Measurements from ENCODE around the gene ALG3.

ALG3 gene

DNA sequence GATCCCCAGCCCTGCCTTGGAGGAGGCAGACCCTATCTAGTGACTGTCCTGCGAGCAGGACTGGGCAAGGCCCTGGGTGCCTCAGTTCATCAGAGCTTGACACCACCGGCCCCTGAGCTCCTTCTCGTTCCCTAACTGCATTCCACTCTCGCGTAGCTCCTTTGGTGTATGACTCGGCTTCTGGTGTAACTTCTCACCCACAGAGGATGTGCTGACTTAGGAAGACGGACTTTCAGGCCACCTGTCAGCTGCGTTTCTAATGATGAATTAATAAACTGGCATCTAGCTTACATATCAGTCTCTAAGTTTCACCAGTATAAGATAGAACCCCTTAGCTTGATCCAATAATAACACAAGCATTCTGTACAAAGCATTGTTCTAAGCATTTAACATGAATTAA lies 45.2 kb downstream of the ALG3 start:
- H3K9ac ChIP-seq = no peak overlapping the region
- H3K4me1 ChIP-seq = no peaks in the 10 kb centered on the region
- H3K4me2 ChIP-seq = no peak overlapping the region
- no peak overlapping the region for H3K4me3 ChIP-seq
- TF ChIP-seq Cebpa-rat (IDR thresholded peaks at IDR 0.05) = no peak
- H3K9me3 ChIP-seq = no peaks in the 10 kb centered on the region
- H4K20me1 ChIP-seq = no peaks in the 10 kb centered on the region
- H3K27ac ChIP-seq = no peak overlapping the region
- H3K36me3 ChIP-seq = no peaks in the 10 kb centered on the region
- H3K27me3 ChIP-seq = no peaks in the 10 kb centered on the region

GRCh38 chr3:184200825-184201224 lies 47.9 kb downstream of the ALG3 start:
- no peak overlapping the region for H3K4me3 ChIP-seq
- TF ChIP-seq Cebpa-rat (IDR thresholded peaks at IDR 0.05) = no peak
- no peak overlapping the region for H3K27ac ChIP-seq
- H3K36me3 ChIP-seq = peaks cover 10% of the 10 kb centered on the region
- H4K20me1 ChIP-seq = no peaks in the 10 kb centered on the region
- no peak overlapping the region for H3K4me2 ChIP-seq
- no peaks in the 10 kb centered on the region for H3K27me3 ChIP-seq
- no peak overlapping the region for H3K9ac ChIP-seq
- no peaks in the 10 kb centered on the region for H3K9me3 ChIP-seq
- no peaks in the 10 kb centered on the region for H3K4me1 ChIP-seq

- no peak for TF ChIP-seq Cebpa-rat (IDR thresholded peaks at IDR 0.05)
- peaks cover 33% of the 10 kb centered on the region for H3K36me3 ChIP-seq
These were observed 50.3 kb downstream of the ALG3 start for GRCh38 chr3:184198509-184198908.

GRCh38 chr3:184196536-184196935 lies 52.2 kb downstream of the ALG3 start:
- H3K9me3 ChIP-seq = no peaks in the 10 kb centered on the region
- no peak overlapping the region for H3K4me3 ChIP-seq
- H4K20me1 ChIP-seq = no peaks in the 10 kb centered on the region
- peaks cover 53% of the 10 kb centered on the region for H3K36me3 ChIP-seq
- no peaks in the 10 kb centered on the region for H3K4me1 ChIP-seq
- no peak overlapping the region for H3K27ac ChIP-seq
- no peaks in the 10 kb centered on the region for H3K27me3 ChIP-seq
- H3K9ac ChIP-seq = no peak overlapping the region
- no peak for TF ChIP-seq Cebpa-rat (IDR thresholded peaks at IDR 0.05)
- H3K4me2 ChIP-seq = no peak overlapping the region

More at GRCh38 chr3:184198509-184198908, 50.3 kb downstream of the ALG3 start:
- no peak overlapping the region for H3K4me2 ChIP-seq
- no peaks in the 10 kb centered on the region for H3K4me1 ChIP-seq
- H3K4me3 ChIP-seq = no peak overlapping the region
- H3K27me3 ChIP-seq = no peaks in the 10 kb centered on the region
- no peak overlapping the region for H3K27ac ChIP-seq
- H3K9me3 ChIP-seq = no peaks in the 10 kb centered on the region
- no peak overlapping the region for H3K9ac ChIP-seq
- no peaks in the 10 kb centered on the region for H4K20me1 ChIP-seq

DNA sequence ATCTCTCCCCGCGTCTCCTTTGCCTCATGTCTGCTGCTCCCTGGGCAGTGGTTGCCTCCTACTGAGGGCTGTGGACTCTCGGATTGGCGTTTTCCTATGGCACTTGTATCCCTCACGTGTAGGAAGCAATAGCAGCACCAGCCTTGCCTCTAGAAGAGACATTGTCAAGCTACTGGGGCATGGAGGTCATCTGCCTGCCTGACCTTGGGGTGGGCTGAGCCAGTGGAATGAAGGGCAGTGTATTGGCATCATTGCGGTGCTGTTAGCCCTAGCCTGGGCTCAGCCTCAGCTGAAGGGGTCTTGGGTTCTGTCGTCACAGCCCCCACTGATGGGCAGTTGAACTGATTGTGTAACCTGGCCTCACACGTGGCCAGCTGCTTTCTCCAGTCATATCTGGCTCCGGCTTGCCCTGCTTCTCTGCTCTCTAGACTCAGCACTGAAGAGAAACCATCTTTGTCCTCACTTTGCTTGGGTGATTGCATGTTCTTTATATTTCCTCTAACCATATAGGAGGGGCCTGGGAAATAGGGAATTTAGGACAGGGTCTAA lies 54.7 kb downstream of the ALG3 start:
- H3K36me3 ChIP-seq = peaks cover 78% of the 10 kb centered on the region
- no peak overlapping the region for H3K4me3 ChIP-seq
- H3K4me1 ChIP-seq = no peaks in the 10 kb centered on the region
- no peak overlapping the region for H3K9ac ChIP-seq
- no peaks in the 10 kb centered on the region for H3K27me3 ChIP-seq
- no peak overlapping the region for H3K27ac ChIP-seq
- peaks cover 19% of the 10 kb centered on the region for H4K20me1 ChIP-seq
- H3K9me3 ChIP-seq = no peaks in the 10 kb centered on the region
- H3K4me2 ChIP-seq = no peak overlapping the region
- TF ChIP-seq Cebpa-rat (IDR thresholded peaks at IDR 0.05) = no peak

- Histone ChIP-seq H3K9ac (no peak overlapping the region), H4K20me1 (peaks cover 31% of the 10 kb centered on the region), H3K9me3 (no peaks in the 10 kb centered on the region), H3K27me3 (no peaks in the 10 kb centered on the region), H3K4me2 (no peak overlapping the region), H3K4me3 (no peak overlapping the region), H3K27ac (no peak overlapping the region), H3K4me1 (0 out of 2 replicates have a peak, but pooled peaks cover 4% of the 10 kb centered on the region), H3K36me3 (peaks cover 89% of the 10 kb centered on the region)
- no peak for TF ChIP-seq Cebpa-rat (IDR thresholded peaks at IDR 0.05)
These were observed 55.9 kb downstream of the ALG3 start for GRCh38 chr3:184192889-184193288.
